Measurements from ENCODE around the gene DTX1.

DNA sequence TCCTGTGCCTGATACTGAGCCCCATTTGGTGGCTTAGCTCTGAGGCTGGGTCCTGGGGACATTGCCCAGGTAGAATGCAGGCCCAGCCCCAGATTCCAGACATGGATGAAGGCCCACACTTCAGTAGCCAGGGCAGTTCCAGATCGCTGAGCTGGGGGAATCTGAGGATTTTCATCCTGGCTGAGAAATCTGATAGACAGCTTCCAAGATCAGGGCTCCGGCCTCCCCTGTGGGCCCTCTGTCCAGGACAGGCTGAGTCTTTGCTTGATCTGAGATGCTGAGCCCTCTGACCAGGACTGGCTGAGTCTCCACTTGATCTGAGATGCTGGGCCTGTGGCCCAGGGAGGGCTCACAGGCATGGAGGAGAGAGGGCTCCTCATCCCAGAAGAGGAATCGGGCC is 82.3 kb downstream of the DTX1 start:
- TF ChIP-seq, protein P1, sequence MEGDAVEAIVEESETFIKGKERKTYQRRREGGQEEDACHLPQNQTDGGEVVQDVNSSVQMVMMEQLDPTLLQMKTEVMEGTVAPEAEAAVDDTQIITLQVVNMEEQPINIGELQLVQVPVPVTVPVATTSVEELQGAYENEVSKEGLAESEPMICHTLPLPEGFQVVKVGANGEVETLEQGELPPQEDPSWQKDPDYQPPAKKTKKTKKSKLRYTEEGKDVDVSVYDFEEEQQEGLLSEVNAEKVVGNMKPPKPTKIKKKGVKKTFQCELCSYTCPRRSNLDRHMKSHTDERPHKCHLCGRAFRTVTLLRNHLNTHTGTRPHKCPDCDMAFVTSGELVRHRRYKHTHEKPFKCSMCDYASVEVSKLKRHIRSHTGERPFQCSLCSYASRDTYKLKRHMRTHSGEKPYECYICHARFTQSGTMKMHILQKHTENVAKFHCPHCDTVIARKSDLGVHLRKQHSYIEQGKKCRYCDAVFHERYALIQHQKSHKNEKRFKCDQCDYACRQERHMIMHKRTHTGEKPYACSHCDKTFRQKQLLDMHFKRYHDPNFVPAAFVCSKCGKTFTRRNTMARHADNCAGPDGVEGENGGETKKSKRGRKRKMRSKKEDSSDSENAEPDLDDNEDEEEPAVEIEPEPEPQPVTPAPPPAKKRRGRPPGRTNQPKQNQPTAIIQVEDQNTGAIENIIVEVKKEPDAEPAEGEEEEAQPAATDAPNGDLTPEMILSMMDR (conservative IDR thresholded peaks at IDR 0.05; ENCODE audit: low read depth, low read length): no peak
- no peak for TF ChIP-seq EZH2 (IDR thresholded peaks at IDR 0.05; ENCODE audit: borderline replicate concordance, low read depth, low read length, poor library complexity, severe bottlenecking)
